Calu3 (cell line): Measurements from ENCODE around the gene ATP7A. TPM values are rescaled to one million over a fixed set of nuclear protein-coding genes. Genes with fewer than 3 reads are reported as not detected.
"Not testable (repeated sequence)": the region's sequence is repeated elsewhere in the genome, so short reads cannot be mapped to it uniquely, and the experiment has no call there.

Experiments
- Bru-seq: library from RNA; stranded (reverse); fragments of 400-500 nt; gene quantifications from one replicate; lab custom pipeline; 2021; lab: Mats Ljungman, UMichigan
- BruChase-seq, 2 experiments: library from RNA; stranded (reverse); fragments of 400-500 nt; gene quantifications; one replicate each; lab custom pipeline; 2021; lab: Mats Ljungman, UMichigan
- BruUV-seq: library from RNA; stranded (reverse); fragments of 400-500 nt; replicated peaks from 2 replicates; lab custom pipeline; 2021; lab: Mats Ljungman, UMichigan
- CTCF ChIA-PET: fragments of 300-600 bp; sonication (Branson Sonifier 250); formaldehyde crosslinking; loops from one replicate; lab custom pipeline; 2022; ENCODE audit warnings: antibody characterized with exemption; lab: Charles Lee
- DNase-seq: peaks from one replicate; pipeline ENCODE4 v3.0.0; 2022
- H3K27ac Mint-ChIP-seq: one replicate; pipeline ENCODE4 v1.8.0; 2022; ENCODE audit warnings: mixed read lengths; ENCODE audit not compliant: unreplicated experiment
- H3K27me3 Mint-ChIP-seq: one replicate; pipeline ENCODE4 v1.8.0; 2022; ENCODE audit warnings: mixed read lengths; ENCODE audit not compliant: unreplicated experiment
- H3K36me3 Mint-ChIP-seq: one replicate; pipeline ENCODE4 v1.8.0; 2022; ENCODE audit warnings: mild to moderate bottlenecking, moderate library complexity, mixed read lengths; ENCODE audit not compliant: insufficient read depth, unreplicated experiment
- H3K4me1 Mint-ChIP-seq: one replicate; pipeline ENCODE4 v1.8.0; 2022; ENCODE audit warnings: mild to moderate bottlenecking, low read depth, mixed read lengths; ENCODE audit not compliant: unreplicated experiment
- H3K4me3 Mint-ChIP-seq: one replicate; pipeline ENCODE4 v1.8.0; 2022; ENCODE audit warnings: mild to moderate bottlenecking, low read depth, moderate library complexity, mixed read lengths; ENCODE audit not compliant: unreplicated experiment
- H3K9me3 Mint-ChIP-seq: one replicate; pipeline ENCODE4 v1.8.0; 2022; ENCODE audit warnings: low read depth, mixed read lengths; ENCODE audit not compliant: unreplicated experiment
- CTCF ChIP-seq: fragments of 200-600 bp; IDR thresholded peaks from one replicate; pipeline ENCODE4 v1.8.0; 2022; ENCODE audit warnings: antibody characterized with exemption; ENCODE audit not compliant: unreplicated experiment
- intact Hi-C: fragments of 100-400 bp; cut with micrococcal nuclease; formaldehyde crosslinking; loops from one replicate; pipeline ENCODE4 v1.10.0; 2022; ENCODE audit not compliant: unreplicated experiment
- long read RNA-seq: library from polyadenylated mRNA; stranded (forward); transcript quantifications from one replicate; pipeline ENCODE4 v2.0.0, GENCODE V29; 2022
- total RNA-seq: library from RNA; stranded (reverse); gene quantifications from 2 replicates; pipeline ENCODE4 v1.2.3, GENCODE V29; 2022

The ATP7A gene
- total RNA-seq (14.8 and 15.2 TPM in 2 replicates), Bru-seq, nascent RNA (percentile 68 among the genes with signal in this experiment), BruChase-seq, experiment 1, labeled RNA remaining after a 6-hour chase (percentile 95 among the genes with signal in this experiment), BruChase-seq, experiment 2, labeled RNA remaining after a 2-hour chase (percentile 88 among the genes with signal in this experiment)
- long read RNA-seq, partial matches to known transcripts = 0 of 1 reads
- long read RNA-seq, other reads (novel, unspliced or antisense) = 1 of 1 reads

GRCh38 chrX:77910108-77910840, at the start of gene ATP7A:
ATP7A (plus strand) TSS chrX:77910693; CDS start chrX:77971642, 60,949 bp downstream.
- H3K9me3 Mint-ChIP-seq = no peaks in the 10 kb centered on the region
- H3K36me3 Mint-ChIP-seq = peaks cover 24% of the 10 kb centered on the region
- DNase-seq = peak; percentile 89
- CTCF ChIA-PET = interaction anchor here (0.8 to 2.0 kb wide), 4 partner anchors 11 to 120 kb away, joined by 5 to 13 read pairs (median 6); partner anchors contain the start of gene COX7B
- peak within 1 kb of the TSS; percentile 96 for H3K4me3 Mint-ChIP-seq
- peaks cover 17% of the 10 kb centered on the region for H3K4me1 Mint-ChIP-seq
- BruUV-seq = no TSS peak
- H3K27ac Mint-ChIP-seq = peak within 1 kb of the TSS; percentile 93
- intact Hi-C loops = loop anchor here (2.0 to 5.0 kb wide), 3 partner anchors 42 to 182 kb away; no protein-coding TSS in a partner anchor
- H3K27me3 Mint-ChIP-seq = no peaks in the 10 kb centered on the region
- TF ChIP-seq CTCF = peak; percentile 62

- no peak for DNase-seq
- Mint-ChIP-seq H3K36me3 (peaks cover 9% of the 10 kb centered on the region), H3K9me3 (no peaks in the 10 kb centered on the region), H3K27ac (no peak overlapping the region), H3K27me3 (no peaks in the 10 kb centered on the region), H3K4me1 (no peaks in the 10 kb centered on the region), H3K4me3 (no peak overlapping the region)
- BruUV-seq = no TSS peak
- intact Hi-C loops = no loop called here
- TF ChIP-seq CTCF = no peak
- CTCF ChIA-PET = interaction anchor here (0.6 kb wide), 1 partner anchor 18 kb away, joined by 3 read pairs; no protein-coding TSS in a partner anchor
These were observed 35.1 kb upstream of the ATP7A start for GRCh38 chrX:77875372-77875771.

- H3K4me3 Mint-ChIP-seq, H3K36me3 Mint-ChIP-seq, intact Hi-C loops, H3K4me1 Mint-ChIP-seq, BruUV-seq, DNase-seq, H3K9me3 Mint-ChIP-seq, H3K27ac Mint-ChIP-seq, H3K27me3 Mint-ChIP-seq: not testable (repeated sequence)
- CTCF ChIA-PET = interaction anchor here (0.6 kb wide), 1 partner anchor 94 kb away, joined by 3 read pairs; no protein-coding TSS in a partner anchor
These were observed 29.1 kb upstream of the ATP7A start for GRCh38 chrX:77881418-77881817.

GRCh38 chrX:77892887-77893286, 17.6 kb upstream of the ATP7A start:
- H3K27me3 Mint-ChIP-seq = no peaks in the 10 kb centered on the region
- H3K27ac Mint-ChIP-seq = peak overlapping the region; percentile 67
- H3K9me3 Mint-ChIP-seq = peaks cover 2% of the 10 kb centered on the region
- H3K4me3 Mint-ChIP-seq = peak overlapping the region; percentile 98
- intact Hi-C loops = no loop called here
- no peak for DNase-seq
- peaks cover 9% of the 10 kb centered on the region for H3K4me1 Mint-ChIP-seq
- peaks cover 39% of the 10 kb centered on the region for H3K36me3 Mint-ChIP-seq
- BruUV-seq = no TSS peak
- no peak for TF ChIP-seq CTCF
- CTCF ChIA-PET = no interaction called here
